T follicular helper cell (primary cell): ENCODE data around the gene DIPK1C.

Experiments
- DNase-seq: peaks from one replicate; pipeline ENCODE4 v3.0.0-alpha.2; 2020; ENCODE audit warnings: low read depth

DIPK1C gene

DNA sequence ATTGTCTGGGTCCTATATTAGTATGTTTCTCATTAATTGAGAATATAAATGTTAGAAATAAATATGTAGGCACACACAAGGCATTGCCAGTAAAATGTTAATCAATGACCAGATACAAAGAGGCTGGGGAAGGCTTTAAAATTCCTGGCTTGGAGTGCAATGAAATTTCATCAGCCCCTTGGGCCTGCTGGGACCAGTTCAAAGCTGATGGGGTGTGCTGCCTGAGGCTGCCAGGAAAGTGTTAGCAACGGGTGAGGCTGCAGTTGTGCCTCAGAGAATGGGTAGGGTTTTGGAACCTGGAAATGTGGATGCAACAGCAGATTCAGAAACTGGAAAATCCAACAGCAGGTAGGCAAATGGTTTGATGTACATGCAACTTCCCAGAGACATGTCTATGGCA is 68.9 kb downstream of the DIPK1C start:
- no peak for DNase-seq

DNA sequence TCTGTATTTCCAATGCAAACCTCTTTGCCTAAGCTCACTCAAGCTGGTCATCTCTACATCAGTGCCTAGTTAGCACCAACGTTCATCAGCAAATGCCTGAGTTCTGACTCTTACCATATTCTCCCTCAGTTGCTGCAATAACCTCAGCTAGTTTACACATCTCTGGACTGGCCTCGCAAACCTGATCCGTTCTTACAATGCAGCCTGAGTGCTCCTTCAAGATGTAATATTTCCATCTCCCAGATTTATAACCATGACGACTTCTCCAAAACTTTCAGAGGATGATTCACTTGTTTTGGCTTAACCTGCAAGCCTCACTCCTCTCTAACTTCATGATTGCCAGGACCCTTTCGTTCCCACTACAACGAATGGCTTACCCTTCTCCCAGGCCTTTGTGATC is 69.7 kb downstream of the DIPK1C start:
- DNase-seq = no peak
